SK-N-SH (cell line): ENCODE results near the gene STK32A. TPM values are rescaled to one million over a fixed set of nuclear protein-coding genes. Genes with fewer than 3 reads are reported as not detected.

Experiments used
- CTCF ChIA-PET: fragments of 300-600, 350-600 bp; formaldehyde crosslinking; extraction: SDS; loops from one replicate; lab custom pipeline; 2021; lab: Yijun Ruan, JAX
- POLR2A ChIA-PET: fragments of 350-600 bp; sonication (Branson Sonifier 250); formaldehyde crosslinking; extraction: SDS; loops from one replicate; lab custom pipeline; 2020; ENCODE audit warnings: antibody characterized with exemption, inconsistent platforms; lab: Yijun Ruan, JAX
- DNase-seq: peaks from one replicate; pipeline ENCODE4 v3.0.0; 2012
- H2AFZ ChIP-seq: fragments of 200-600 bp; sonication (generic); 2 replicates; pipeline ENCODE4 v1.8.1; 2016; ENCODE audit warnings: antibody characterized with exemption, mild to moderate bottlenecking, low read depth
- H3F3A ChIP-seq: fragments of 200-600 bp; sonication (generic); replicated peaks from 2 replicates; pipeline ENCODE3; 2016; ENCODE audit warnings: antibody characterized with exemption, mild to moderate bottlenecking; ENCODE audit not compliant: insufficient read depth
- H3K27ac ChIP-seq, 2 experiments: fragments of 200-500 bp in 1 of 2; fragments of 200-600 bp in 1 of 2; sonication (Bioruptor generic) in 1 of 2; sonication (generic), shearing (Covaris generic) in 1 of 2; 2 replicates each; pipeline versions ENCODE4 v1.5.1 to v1.6.1; 2014 to 2016; ENCODE audit warnings: low read depth in 2 of 2, inconsistent platforms in 1 of 2, low read length in 1 of 2, mild to moderate bottlenecking in 1 of 2, mixed read lengths in 1 of 2
- H3K27me3 ChIP-seq: fragments of 200-600 bp; sonication (generic), shearing (Covaris generic); 2 replicates; pipeline ENCODE4 v1.6.1; 2016; ENCODE audit warnings: mixed run types; ENCODE audit not compliant: insufficient read depth
- H3K36me3 ChIP-seq, 2 experiments: fragments of 200-500 bp in 1 of 2; fragments of 200-600 bp in 1 of 2; sonication (Bioruptor generic) in 1 of 2; sonication (generic) in 1 of 2; replicated peaks in 1 of 2; 2 replicates each; pipeline versions ENCODE3 to v1.5.1; 2014 to 2016; ENCODE audit warnings: low read length in 1 of 2, mild to moderate bottlenecking in 1 of 2; ENCODE audit not compliant: insufficient read depth in 2 of 2, control insufficient read depth in 1 of 2
- H3K4me1 ChIP-seq, 2 experiments: fragments of 200-500 bp in 1 of 2; fragments of 200-600 bp in 1 of 2; sonication (Bioruptor generic) in 1 of 2; sonication (generic), shearing (Covaris generic) in 1 of 2; 2 replicates each; pipeline versions ENCODE4 v1.5.1 to v1.6.1; 2014 to 2016; ENCODE audit warnings: low read depth in 1 of 2, low read length in 1 of 2, mixed run types in 1 of 2; ENCODE audit not compliant: insufficient read depth in 2 of 2, control insufficient read depth in 1 of 2
- H3K4me2 ChIP-seq: fragments of 200-600 bp; sonication (generic), shearing (Covaris generic); 2 replicates; pipeline ENCODE4 v1.6.1; 2017; ENCODE audit warnings: mixed run types
- H3K4me3 ChIP-seq, 2 experiments: fragments of 200-500 bp in 1 of 2; fragments of 200-600 bp in 1 of 2; sonication (Bioruptor generic) in 1 of 2; sonication (generic), shearing (Covaris generic) in 1 of 2; 2 replicates each; pipeline versions ENCODE4 v1.5.1 to v1.8.1; 2014 to 2016; ENCODE audit warnings: low read depth in 2 of 2, inconsistent platforms in 1 of 2, low read length in 1 of 2, mild to moderate bottlenecking in 1 of 2, mixed read lengths in 1 of 2, moderate library complexity in 1 of 2
- H3K79me2 ChIP-seq: fragments of 200-600 bp; sonication (generic); 2 replicates; pipeline ENCODE4 v1.8.1; 2017; ENCODE audit warnings: mild to moderate bottlenecking; ENCODE audit not compliant: insufficient read depth
- H3K9ac ChIP-seq: fragments of 200-600 bp; sonication (generic); 2 replicates; pipeline ENCODE4 v1.6.1; 2017; ENCODE audit warnings: mixed run types
- H3K9me2 ChIP-seq: fragments of 200-600 bp; sonication (generic); 2 replicates; pipeline ENCODE4 v1.6.1; 2017; ENCODE audit warnings: mixed run types
- H3K9me3 ChIP-seq: fragments of 200-600 bp; sonication (generic); 2 replicates; pipeline ENCODE4 v1.6.1; 2017; ENCODE audit warnings: mixed run types, mild to moderate bottlenecking, moderate library complexity
- H4K20me1 ChIP-seq: fragments of 200-600 bp; sonication (generic); 2 replicates; pipeline ENCODE4 v1.6.1; 2017; ENCODE audit warnings: mild to moderate bottlenecking, mixed run types; ENCODE audit not compliant: insufficient read depth
- EZH2phosphoT487 ChIP-seq: fragments of 200-600 bp; sonication (generic); IDR thresholded peaks from 2 replicates; pipeline ENCODE4 v1.6.1; 2017; ENCODE audit warnings: low read depth, mixed run types, mild to moderate bottlenecking, antibody characterized with exemption, moderate library complexity, borderline replicate concordance
- FOXJ3 ChIP-seq: sonication (generic); formaldehyde crosslinking; IDR thresholded peaks from 2 replicates; pipeline ENCODE4 v1.5.1; 2020; ENCODE audit warnings: mild to moderate bottlenecking, missing genetic modification reagents
- GATA2 ChIP-seq: sonication (generic); formaldehyde crosslinking; IDR thresholded peaks from 2 replicates; pipeline ENCODE4 v1.5.0; 2020; ENCODE audit warnings: mild to moderate bottlenecking, missing genetic modification reagents
- MEF2A ChIP-seq: IDR thresholded peaks from 2 replicates; pipeline ENCODE4 v1.4.0; 2012; ENCODE audit warnings: low read depth, borderline replicate concordance
- MXI1 ChIP-seq: IDR thresholded peaks from 2 replicates; pipeline ENCODE4 v1.6.1; 2012; ENCODE audit warnings: mild to moderate bottlenecking, low read depth, low read length, improper control_type of control experiment
- NFIC ChIP-seq: IDR thresholded peaks from 2 replicates; pipeline ENCODE4 v1.4.0; 2012; ENCODE audit warnings: borderline replicate concordance
- NRF1 ChIP-seq: IDR thresholded peaks from 2 replicates; pipeline ENCODE4 v1.6.1; 2012; ENCODE audit warnings: low read depth, mild to moderate bottlenecking, low read length
- POLR2AphosphoS5 ChIP-seq: IDR thresholded peaks from 2 replicates; pipeline ENCODE4 v1.6.1; 2012; ENCODE audit warnings: low read depth, low read length
- RAD21 ChIP-seq: IDR thresholded peaks from 2 replicates; pipeline ENCODE4 v1.6.1; 2012; ENCODE audit warnings: mild to moderate bottlenecking, low read length
- REST ChIP-seq: IDR thresholded peaks from 2 replicates; pipeline ENCODE4 v1.6.1; 2012; ENCODE audit warnings: mild to moderate bottlenecking, low read depth, low read length, moderate library complexity
- RXRA ChIP-seq: IDR thresholded peaks from 2 replicates; pipeline ENCODE4 v1.4.0; 2012; ENCODE audit warnings: low read depth, mild to moderate bottlenecking, borderline replicate concordance
- SIN3A ChIP-seq: IDR thresholded peaks from 2 replicates; pipeline ENCODE4 v1.6.1; 2012; ENCODE audit warnings: low read depth, mild to moderate bottlenecking, low read length, moderate library complexity, borderline replicate concordance
- SMC3 ChIP-seq: IDR thresholded peaks from 2 replicates; pipeline ENCODE4 v1.6.1; 2012; ENCODE audit warnings: low read depth, low read length, improper control_type of control experiment
- TEAD4 ChIP-seq: IDR thresholded peaks from 2 replicates; pipeline ENCODE4 v1.4.0; 2012; ENCODE audit warnings: mild to moderate bottlenecking, borderline replicate concordance; ENCODE audit not compliant: insufficient read depth
- YY1 ChIP-seq: IDR thresholded peaks from 2 replicates; pipeline ENCODE4 v1.4.0; 2012; ENCODE audit warnings: low read depth, mild to moderate bottlenecking
- WGBS: methylation state at CpG from one replicate; pipeline ENCODE4 v1.1.6; 2017; ENCODE audit warnings: low lambda C conversion rate; 5-methylcytosine and 5-hydroxymethylcytosine counted together
- polyA plus RNA-seq, 3 experiments: library from polyadenylated mRNA; depleted of rRNA; stranded (reverse); fragments of >200 nt; gene quantifications; 2 replicates each; pipeline ENCODE4 v1.2.3, GENCODE V29; 2012
- TF ChIP-seq, protein P1 (sequence below): fragments of 150-350 bp; IDR thresholded peaks from 2 replicates; pipeline ENCODE4 v1.6.1; 2017; ENCODE audit warnings: antibody characterized with exemption, low read length, low read depth, borderline replicate concordance
- TF ChIP-seq, protein P2 (sequence below): IDR thresholded peaks from 2 replicates; pipeline ENCODE4; 2012
- TF ChIP-seq, protein P3 (sequence below): IDR thresholded peaks from 2 replicates; pipeline ENCODE4 v1.4.0; 2012; ENCODE audit warnings: low read depth, borderline replicate concordance
- TF ChIP-seq, protein P4 (sequence below): fragments of 150-350 bp; IDR thresholded peaks from 2 replicates; pipeline ENCODE4 v1.6.1; 2016; ENCODE audit warnings: mild to moderate bottlenecking, low read depth, low read length

STK32A gene
- polyA plus RNA-seq, 1 of the 3 experiments (the other 2 are of a cell fraction), result 0.20 TPM

GRCh38 chr5:147348046-147348445 is 113.2 kb downstream of the STK32A start:
- Histone ChIP-seq H3K9me3 (no peaks in the 10 kb centered on the region), H3K27me3 (no peaks in the 10 kb centered on the region), H2AFZ (peak overlapping the region; percentile 47; the same call in 1 of the 2 replicates), H3K36me3 (no peaks in the 10 kb centered on the region), H3K4me3 (no peak overlapping the region), H3K79me2 (no peaks in the 10 kb centered on the region), H3K9ac (no peak overlapping the region), H3K9me2 (no peaks in the 10 kb centered on the region), H4K20me1 (no peaks in the 10 kb centered on the region), H3K4me1 (no peaks in the 10 kb centered on the region; a peak in 1 of 4 replicates), H3F3A (no peaks in the 10 kb centered on the region), H3K4me2 (no peak overlapping the region), H3K27ac (no peak overlapping the region)
- CTCF ChIA-PET, result interaction anchor here (1.4 kb wide), 1 partner anchor 22 kb away, joined by 3 read pairs; no protein-coding TSS in a partner anchor
- POLR2A ChIA-PET, result no interaction called here
- TF ChIP-seq YY1 (no peak), NRF1 (no peak), MXI1 (no peak), EZH2phosphoT487 (no peak), RXRA (no peak), FOXJ3 (CRISPR knock-in tag) (no peak), SMC3 (no peak), TEAD4 (no peak)
- 74% methylated on average over 2 of the region's 2 CpGs for WGBS
- no peak for DNase-seq

DNA sequence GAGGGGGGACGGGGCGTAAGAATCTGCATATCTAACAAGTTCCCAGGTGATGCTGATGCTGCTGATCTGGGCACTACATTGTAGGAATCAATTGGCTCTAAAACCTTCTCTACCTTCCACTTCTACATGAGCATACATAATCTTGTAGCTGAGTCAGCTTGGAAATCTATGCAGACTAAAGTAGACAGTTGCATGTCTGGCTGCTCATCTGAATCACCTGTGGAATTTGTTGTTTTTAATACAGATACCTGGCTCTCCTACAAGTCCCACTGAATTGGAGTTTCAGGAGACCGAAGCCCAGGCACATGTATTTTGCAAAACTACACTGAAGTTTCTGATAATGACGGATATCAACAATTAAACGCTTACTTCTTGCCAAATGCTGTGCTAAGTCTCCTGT is 113.6 kb downstream of the STK32A start:
- no peaks in the 10 kb centered on the region for H3F3A ChIP-seq
- no peaks in the 10 kb centered on the region; a peak in 1 of 4 replicates for H3K4me1 ChIP-seq
- no peak overlapping the region for H3K27ac ChIP-seq
- H3K9me3 ChIP-seq, result no peaks in the 10 kb centered on the region
- peak overlapping the region; percentile 47; the same call in 1 of the 2 replicates for H2AFZ ChIP-seq
- H3K79me2 ChIP-seq, result no peaks in the 10 kb centered on the region
- no peaks in the 10 kb centered on the region for H3K9me2 ChIP-seq
- no peak overlapping the region for H3K4me3 ChIP-seq
- POLR2A ChIA-PET, result no interaction called here
- H4K20me1 ChIP-seq, result no peaks in the 10 kb centered on the region
- CTCF ChIA-PET, result interaction anchor here (1.1 to 1.4 kb wide), 2 partner anchors 22 to 24 kb away, joined by 3 read pairs; no protein-coding TSS in a partner anchor
- DNase-seq, result no peak
- H3K36me3 ChIP-seq, result no peaks in the 10 kb centered on the region
- no peaks in the 10 kb centered on the region for H3K27me3 ChIP-seq
- no peak overlapping the region for H3K4me2 ChIP-seq
- H3K9ac ChIP-seq, result no peak overlapping the region
- 89% methylated on average over 5 of the region's 5 CpGs for WGBS
- TF ChIP-seq POLR2AphosphoS5 (no peak), REST (no peak), MEF2A (no peak), TEAD4 (no peak), RAD21 (no peak), SIN3A (no peak), GATA2 (no peak), NFIC (no peak), MXI1 (no peak), EZH2phosphoT487 (no peak), YY1 (no peak)
- TF ChIP-seq, protein P1, sequence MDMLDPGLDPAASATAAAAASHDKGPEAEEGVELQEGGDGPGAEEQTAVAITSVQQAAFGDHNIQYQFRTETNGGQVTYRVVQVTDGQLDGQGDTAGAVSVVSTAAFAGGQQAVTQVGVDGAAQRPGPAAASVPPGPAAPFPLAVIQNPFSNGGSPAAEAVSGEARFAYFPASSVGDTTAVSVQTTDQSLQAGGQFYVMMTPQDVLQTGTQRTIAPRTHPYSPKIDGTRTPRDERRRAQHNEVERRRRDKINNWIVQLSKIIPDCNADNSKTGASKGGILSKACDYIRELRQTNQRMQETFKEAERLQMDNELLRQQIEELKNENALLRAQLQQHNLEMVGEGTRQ, result no peak
- TF ChIP-seq, protein P2, sequence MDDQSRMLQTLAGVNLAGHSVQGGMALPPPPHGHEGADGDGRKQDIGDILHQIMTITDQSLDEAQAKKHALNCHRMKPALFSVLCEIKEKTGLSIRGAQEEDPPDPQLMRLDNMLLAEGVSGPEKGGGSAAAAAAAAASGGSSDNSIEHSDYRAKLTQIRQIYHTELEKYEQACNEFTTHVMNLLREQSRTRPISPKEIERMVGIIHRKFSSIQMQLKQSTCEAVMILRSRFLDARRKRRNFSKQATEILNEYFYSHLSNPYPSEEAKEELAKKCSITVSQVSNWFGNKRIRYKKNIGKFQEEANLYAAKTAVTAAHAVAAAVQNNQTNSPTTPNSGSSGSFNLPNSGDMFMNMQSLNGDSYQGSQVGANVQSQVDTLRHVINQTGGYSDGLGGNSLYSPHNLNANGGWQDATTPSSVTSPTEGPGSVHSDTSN, result no peak
- TF ChIP-seq, protein P3, sequence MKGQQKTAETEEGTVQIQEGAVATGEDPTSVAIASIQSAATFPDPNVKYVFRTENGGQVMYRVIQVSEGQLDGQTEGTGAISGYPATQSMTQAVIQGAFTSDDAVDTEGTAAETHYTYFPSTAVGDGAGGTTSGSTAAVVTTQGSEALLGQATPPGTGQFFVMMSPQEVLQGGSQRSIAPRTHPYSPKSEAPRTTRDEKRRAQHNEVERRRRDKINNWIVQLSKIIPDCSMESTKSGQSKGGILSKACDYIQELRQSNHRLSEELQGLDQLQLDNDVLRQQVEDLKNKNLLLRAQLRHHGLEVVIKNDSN, result no peak
- TF ChIP-seq, protein P4, sequence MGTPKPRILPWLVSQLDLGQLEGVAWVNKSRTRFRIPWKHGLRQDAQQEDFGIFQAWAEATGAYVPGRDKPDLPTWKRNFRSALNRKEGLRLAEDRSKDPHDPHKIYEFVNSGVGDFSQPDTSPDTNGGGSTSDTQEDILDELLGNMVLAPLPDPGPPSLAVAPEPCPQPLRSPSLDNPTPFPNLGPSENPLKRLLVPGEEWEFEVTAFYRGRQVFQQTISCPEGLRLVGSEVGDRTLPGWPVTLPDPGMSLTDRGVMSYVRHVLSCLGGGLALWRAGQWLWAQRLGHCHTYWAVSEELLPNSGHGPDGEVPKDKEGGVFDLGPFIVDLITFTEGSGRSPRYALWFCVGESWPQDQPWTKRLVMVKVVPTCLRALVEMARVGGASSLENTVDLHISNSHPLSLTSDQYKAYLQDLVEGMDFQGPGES, result no peak
